HT-29 (cell line): ENCODE data around the gene ACVR1. TPM values are rescaled to one million over a fixed set of nuclear protein-coding genes. Genes with fewer than 3 reads are reported as not detected.
"Not testable (repeated sequence)": the region's sequence is repeated elsewhere in the genome, so short reads cannot be mapped to it uniquely, and the experiment has no call there.

Source experiments
- DNase-seq: peaks from one replicate; pipeline ENCODE4 v3.0.0-alpha.2; 2015; ENCODE audit warnings: low spot score
- total RNA-seq: library from RNA; depleted of rRNA; stranded (reverse); fragments of >200 nt; shearing (Covaris generic); gene quantifications from 2 replicates; pipeline ENCODE4 v1.2.3, GENCODE V29; 2014

ACVR1 gene
- total RNA-seq, 1 experiment from 2014 or later = 6.6 TPM

DNA sequence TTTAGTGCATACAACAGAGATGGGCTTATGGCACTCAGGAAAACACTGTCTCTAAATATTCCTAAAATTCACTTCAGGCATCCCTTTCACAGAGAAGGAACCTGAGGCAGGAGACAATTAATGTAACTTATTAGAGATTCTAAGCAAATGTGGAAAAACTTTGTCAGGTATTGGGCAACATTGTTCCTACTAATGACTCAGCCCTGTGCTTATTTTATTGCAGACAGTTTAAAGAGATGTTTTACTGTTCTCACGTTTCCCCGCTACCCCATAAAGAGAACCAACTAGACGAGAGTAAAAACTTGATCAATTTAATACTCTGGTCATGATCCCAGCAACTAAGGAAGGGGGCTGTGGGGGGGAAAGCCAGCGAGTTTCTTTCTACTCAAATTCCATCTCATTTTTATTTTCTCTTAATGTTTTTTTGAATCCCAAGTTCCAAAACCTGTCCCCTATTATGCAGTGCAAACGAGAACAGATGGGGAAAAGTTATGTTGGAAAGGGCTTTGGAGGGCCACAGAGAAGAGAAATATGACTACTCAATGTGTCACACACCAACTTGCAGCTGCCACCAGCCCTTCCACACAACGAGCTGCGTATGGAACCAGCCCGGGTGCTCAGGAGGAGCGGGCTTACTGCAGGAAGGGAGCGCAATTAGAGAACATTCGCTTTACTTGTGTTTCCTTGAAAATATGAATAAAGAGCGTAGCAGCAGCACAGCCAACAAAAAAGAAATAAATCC, 18.7 kb upstream of the ACVR1 start:
- no peak for DNase-seq

- DNase-seq = no peak
Measured at GRCh38 chr2:157893611-157894010, 17.5 kb upstream of the ACVR1 start.

DNA sequence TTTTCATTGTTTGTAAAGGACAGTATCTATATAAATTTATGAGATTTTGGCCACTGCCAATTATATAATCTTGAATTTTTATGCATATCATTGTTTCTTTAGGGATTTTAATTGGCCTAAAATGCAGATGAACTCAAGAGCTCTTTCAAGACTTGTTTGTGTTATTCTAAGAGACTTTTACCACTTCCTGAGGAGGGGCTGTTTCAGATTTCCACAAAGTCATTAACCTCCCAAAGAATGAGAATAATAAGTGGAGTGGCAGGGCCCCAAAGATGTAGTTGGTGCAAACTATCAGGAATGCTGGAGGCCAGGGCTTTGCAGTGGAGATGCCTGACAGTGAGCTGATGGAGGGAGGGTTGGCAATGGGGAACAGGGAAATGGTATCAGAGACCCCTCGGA, 15.5 kb upstream of the ACVR1 start:
- DNase-seq = no peak

- DNase-seq = no peak
Measured at GRCh38 chr2:157890969-157891642, 15.0 kb upstream of the ACVR1 start.

- no peak for DNase-seq
Measured at GRCh38 chr2:157887946-157888345, 11.8 kb upstream of the ACVR1 start.

DNA sequence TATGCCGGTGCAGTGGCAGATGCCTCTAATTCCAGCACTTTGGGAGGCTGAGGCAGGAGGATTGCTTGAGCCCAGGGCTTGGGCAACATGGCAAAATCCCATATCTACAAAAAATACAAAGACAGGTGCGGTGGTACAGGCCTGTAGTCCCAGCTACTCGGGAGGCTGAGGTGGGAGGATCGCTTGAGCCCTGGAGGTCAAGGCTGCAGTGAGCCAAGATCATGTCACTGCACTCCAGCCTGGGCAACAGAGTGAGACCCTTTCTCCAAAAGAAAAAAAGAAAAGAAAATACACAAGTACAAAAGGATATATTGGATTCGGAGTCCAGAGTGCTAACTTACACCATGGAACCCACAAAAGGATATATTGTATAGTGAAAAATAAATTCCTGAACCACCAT, 8.4 kb upstream of the ACVR1 start:
- not testable (repeated sequence) for DNase-seq

- DNase-seq = peak; percentile 50
Measured at GRCh38 chr2:157880927-157881326, 4.8 kb upstream of the ACVR1 start.

- no peak for DNase-seq
Measured at GRCh38 chr2:157877761-157878400, 1.8 kb upstream of the ACVR1 start.

DNA sequence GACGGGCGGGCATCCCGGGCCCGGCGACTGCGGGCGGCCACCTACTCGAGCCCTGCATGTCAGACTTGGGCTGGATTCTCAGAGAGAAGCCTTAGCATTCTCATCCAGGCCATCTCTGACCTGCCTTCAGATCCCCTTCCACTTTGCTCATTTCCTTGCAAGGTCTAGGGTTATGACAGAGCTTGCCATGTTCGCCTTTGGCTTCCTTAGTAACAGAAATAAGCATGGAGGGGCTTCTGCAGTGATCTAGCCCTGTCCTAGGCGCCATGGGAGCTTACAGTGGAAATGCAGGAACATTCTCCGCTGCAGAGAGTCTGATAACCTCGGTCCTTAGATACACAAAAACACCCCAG, 632 bp upstream of the ACVR1 start:
- no peak for DNase-seq

DNA sequence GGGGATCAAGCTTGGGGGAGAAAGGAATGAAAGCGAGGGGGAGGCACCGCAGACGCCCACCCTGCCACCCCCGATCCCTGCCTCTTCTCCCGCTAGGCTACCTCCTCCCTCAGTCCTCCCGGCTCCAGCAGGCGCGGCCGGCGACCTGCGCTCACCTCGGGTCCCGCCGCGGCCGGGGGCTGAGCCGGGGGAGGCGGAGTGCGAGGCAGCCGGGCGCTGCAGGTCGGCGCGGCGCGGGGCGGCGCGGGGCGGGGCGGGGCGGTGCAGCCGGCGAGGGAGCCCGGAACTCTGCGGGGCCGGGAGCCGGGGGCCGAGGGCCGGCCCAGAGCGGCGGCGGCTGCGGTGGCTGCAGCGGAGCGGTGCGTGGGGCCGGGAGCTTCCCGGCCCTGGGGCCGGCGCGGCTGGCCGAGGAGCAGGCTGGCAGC, 477 bp downstream of the ACVR1 start:
- peak; percentile 39 for DNase-seq

DNA sequence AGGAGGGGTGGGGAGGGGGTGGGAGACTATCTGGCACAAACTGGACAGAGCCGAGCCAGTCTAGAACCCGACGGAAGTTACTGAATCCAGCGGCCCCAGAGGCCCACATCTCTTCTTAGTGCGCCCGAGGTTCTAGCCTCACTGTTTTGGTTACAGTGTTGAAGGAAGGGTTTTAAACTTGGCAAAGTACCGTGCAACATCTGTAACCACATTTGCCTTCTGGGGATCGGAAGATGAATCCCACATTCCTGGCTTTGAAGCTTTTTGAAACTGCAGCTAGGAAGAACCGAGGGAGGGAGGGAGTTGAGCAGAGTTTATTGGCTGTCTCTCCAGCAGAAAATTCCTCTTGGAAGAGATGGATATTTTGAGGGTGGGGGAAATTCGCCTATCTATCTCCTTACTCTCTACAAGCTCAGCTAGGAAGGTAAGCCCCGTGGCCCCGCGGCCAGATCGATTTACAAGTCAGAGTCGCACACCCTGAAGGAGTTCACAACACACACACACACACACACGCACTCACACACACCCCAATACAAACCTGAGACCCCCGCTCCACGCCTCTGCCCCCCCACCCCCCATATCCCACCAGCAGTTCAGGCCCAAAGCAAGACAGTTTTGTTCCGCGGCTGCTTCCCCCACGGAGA, 1.0 kb downstream of the ACVR1 start:
- DNase-seq = peak; percentile 65

DNA sequence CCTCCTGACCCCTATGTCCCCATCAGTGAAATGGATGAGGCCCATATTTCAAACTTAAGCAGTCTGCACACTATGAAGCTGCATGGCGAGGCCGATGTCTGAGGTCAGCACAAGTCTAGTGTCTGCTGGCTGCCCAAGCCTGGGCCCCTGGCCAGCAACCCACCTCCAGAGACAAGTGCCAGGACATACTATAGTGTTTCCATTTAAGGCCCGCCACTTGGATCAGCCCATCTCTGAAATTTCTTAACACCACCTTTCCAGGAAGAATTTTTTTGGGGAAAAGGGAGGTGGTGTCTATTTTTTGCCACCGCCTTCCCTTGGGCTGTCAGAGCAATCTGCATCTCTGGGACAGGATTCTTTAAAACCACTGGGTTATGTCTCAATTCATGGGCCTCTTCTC, 1.8 kb downstream of the ACVR1 start:
- DNase-seq = no peak

GRCh38 chr2:157872791-157873190, 3.3 kb downstream of the ACVR1 start:
- no peak for DNase-seq

GRCh38 chr2:157871415-157871814, 4.7 kb downstream of the ACVR1 start:
- DNase-seq = no peak

GRCh38 chr2:157868993-157869392, 7.1 kb downstream of the ACVR1 start:
- DNase-seq = no peak

- DNase-seq = no peak
Measured at GRCh38 chr2:157867703-157868102, 8.4 kb downstream of the ACVR1 start.

DNA sequence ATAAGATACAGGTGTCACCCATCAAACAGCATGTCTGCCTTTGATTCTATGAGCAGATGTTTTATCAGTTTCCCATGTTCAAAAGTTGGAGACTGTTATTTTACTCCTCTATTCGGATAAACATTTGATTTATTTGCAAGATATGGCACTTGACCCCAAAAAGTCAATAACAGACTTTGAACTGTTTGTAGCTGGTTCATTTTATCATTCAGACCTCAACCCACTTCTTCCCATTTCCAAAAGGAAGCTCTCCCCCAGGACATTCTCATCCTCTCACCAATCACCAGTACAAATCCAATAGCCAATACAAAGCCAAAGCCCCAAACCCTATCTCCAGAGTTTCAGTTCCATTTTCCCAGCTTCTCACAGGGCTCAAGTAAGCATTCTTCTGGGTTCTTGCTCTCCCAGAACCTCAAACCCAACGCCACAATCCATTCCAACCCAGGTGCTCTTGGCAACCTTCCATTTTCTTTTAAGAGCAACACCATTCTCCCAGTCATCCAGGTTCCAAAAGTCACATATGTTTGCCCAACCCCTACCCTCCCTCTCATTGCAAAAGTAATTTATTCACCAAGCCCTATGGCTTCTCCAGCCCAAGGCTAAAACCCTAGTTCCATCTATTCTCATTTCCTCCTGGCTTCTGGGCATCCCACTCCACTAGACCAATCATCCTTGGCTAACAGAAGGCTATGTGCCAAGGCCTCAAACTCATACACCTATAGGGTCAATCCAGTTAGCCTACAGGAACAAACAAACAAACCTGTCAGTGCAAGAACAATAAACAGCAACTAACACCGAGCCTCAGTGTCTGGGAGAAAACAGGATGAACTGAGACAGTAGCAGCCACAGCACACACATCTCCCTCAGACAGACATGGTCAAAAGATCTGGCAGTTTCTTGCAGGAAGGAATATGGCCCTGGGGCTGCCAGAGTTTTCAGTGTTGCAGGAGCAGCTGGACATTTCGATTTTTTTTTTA, 9.2 kb downstream of the ACVR1 start:
- DNase-seq = no peak

- no peak for DNase-seq
Measured at GRCh38 chr2:157866202-157866601, 9.9 kb downstream of the ACVR1 start.

- DNase-seq = no peak
Measured at GRCh38 chr2:157864857-157865430, 11.2 kb downstream of the ACVR1 start.

GRCh38 chr2:157858846-157859245, 17.3 kb downstream of the ACVR1 start:
- DNase-seq = no peak

GRCh38 chr2:157857881-157858280, 18.2 kb downstream of the ACVR1 start:
- DNase-seq = peak; percentile 79
